ENCODE data around the gene ERO1B. TPM values are rescaled to one million over a fixed set of nuclear protein-coding genes. Genes with fewer than 3 reads are reported as not detected.

The ERO1B gene
- polyA plus RNA-seq, 1 donor from 2014 or later = 2.7 TPM

DNA sequence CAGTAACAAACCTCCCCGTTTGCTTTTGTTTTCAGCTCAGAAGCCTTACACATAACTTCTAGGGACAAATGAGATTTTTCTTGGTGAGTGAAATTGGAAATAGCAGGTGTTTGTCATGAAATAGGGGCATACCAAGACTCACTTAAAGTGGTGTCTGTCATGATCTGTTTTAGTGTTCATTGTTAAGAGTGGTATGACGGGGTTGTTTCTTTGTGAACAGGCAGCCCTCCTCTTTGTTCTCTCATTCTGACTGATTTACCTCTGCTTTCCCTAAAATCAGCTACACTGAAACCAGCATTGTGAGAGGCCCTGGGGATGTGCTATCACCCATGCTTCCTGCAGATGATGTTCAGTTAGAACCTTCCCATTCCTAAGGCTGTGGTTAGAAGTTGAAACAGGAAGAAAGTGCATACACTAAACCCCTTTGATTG, 2.5 kb upstream of the ERO1B start:
- H3F3A ChIP-seq (ENCODE audit: insufficient read depth, low read length, poor library complexity, severe bottlenecking) = no peaks in the 10 kb centered on the region
- no peaks in the 10 kb centered on the region for H3K9me3 ChIP-seq (ENCODE audit: low read length)
- H2AFZ ChIP-seq (ENCODE audit: low read depth, low read length) = no peak overlapping the region
- peaks cover 16% of the 10 kb centered on the region for H3K27me3 ChIP-seq (ENCODE audit: insufficient read depth, low read depth, low read length)
- no peaks in the 10 kb centered on the region for H4K20me1 ChIP-seq (ENCODE audit: insufficient read depth)
- H3K4me2 ChIP-seq (ENCODE audit: low read length) = no peak overlapping the region
- no peak overlapping the region for H3K4me3 ChIP-seq (ENCODE audit: low read length)
- H3K36me3 ChIP-seq (ENCODE audit: insufficient read depth, low read length) = no peaks in the 10 kb centered on the region
- H3K79me2 ChIP-seq (replicated peaks; ENCODE audit: insufficient read depth, low read length) = no peaks in the 10 kb centered on the region
- H3K9me2 ChIP-seq (ENCODE audit: insufficient read depth, low read length) = no peaks in the 10 kb centered on the region
- H3K27ac ChIP-seq (ENCODE audit: low read length) = no peak overlapping the region
- TF ChIP-seq RAD21 (conservative IDR thresholded peaks at IDR 0.05) (no peak), CTCF (IDR thresholded peaks at IDR 0.05; ENCODE audit: poor library complexity, severe bottlenecking) (no peak), EP300 (conservative IDR thresholded peaks at IDR 0.05; ENCODE audit: poor library complexity, severe bottlenecking) (no peak), TAF1 (IDR thresholded peaks at IDR 0.05; ENCODE audit: low read depth) (no peak), MXI1 (conservative IDR thresholded peaks at IDR 0.05; ENCODE audit: poor library complexity, severe bottlenecking) (no peak), EZH2 (IDR thresholded peaks at IDR 0.05; ENCODE audit: borderline replicate concordance, insufficient read depth, low read length, poor library complexity, severe bottlenecking) (no peak), POLR2AphosphoS5 (IDR thresholded peaks at IDR 0.05) (no peak)
- TF ChIP-seq, protein P1, sequence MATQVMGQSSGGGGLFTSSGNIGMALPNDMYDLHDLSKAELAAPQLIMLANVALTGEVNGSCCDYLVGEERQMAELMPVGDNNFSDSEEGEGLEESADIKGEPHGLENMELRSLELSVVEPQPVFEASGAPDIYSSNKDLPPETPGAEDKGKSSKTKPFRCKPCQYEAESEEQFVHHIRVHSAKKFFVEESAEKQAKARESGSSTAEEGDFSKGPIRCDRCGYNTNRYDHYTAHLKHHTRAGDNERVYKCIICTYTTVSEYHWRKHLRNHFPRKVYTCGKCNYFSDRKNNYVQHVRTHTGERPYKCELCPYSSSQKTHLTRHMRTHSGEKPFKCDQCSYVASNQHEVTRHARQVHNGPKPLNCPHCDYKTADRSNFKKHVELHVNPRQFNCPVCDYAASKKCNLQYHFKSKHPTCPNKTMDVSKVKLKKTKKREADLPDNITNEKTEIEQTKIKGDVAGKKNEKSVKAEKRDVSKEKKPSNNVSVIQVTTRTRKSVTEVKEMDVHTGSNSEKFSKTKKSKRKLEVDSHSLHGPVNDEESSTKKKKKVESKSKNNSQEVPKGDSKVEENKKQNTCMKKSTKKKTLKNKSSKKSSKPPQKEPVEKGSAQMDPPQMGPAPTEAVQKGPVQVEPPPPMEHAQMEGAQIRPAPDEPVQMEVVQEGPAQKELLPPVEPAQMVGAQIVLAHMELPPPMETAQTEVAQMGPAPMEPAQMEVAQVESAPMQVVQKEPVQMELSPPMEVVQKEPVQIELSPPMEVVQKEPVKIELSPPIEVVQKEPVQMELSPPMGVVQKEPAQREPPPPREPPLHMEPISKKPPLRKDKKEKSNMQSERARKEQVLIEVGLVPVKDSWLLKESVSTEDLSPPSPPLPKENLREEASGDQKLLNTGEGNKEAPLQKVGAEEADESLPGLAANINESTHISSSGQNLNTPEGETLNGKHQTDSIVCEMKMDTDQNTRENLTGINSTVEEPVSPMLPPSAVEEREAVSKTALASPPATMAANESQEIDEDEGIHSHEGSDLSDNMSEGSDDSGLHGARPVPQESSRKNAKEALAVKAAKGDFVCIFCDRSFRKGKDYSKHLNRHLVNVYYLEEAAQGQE (IDR thresholded peaks at IDR 0.05; ENCODE audit: borderline replicate concordance) = no peak
- H3K9ac ChIP-seq (ENCODE audit: low read length) = no peak overlapping the region

- TF ChIP-seq POLR2AphosphoS5 (IDR thresholded peaks at IDR 0.05) = no peak
- TF ChIP-seq TAF1 (IDR thresholded peaks at IDR 0.05; ENCODE audit: low read depth) = no peak
- TF ChIP-seq CTCF (IDR thresholded peaks at IDR 0.05; ENCODE audit: poor library complexity, severe bottlenecking) = no peak
- no peak for TF ChIP-seq EP300 (conservative IDR thresholded peaks at IDR 0.05; ENCODE audit: poor library complexity, severe bottlenecking)
- TF ChIP-seq, protein P1 (IDR thresholded peaks at IDR 0.05; ENCODE audit: borderline replicate concordance) = no peak
- TF ChIP-seq EZH2 (IDR thresholded peaks at IDR 0.05; ENCODE audit: borderline replicate concordance, insufficient read depth, low read length, poor library complexity, severe bottlenecking) = no peak
- TF ChIP-seq RAD21 (conservative IDR thresholded peaks at IDR 0.05) = no peak
- no peak for TF ChIP-seq SMC3 (conservative IDR thresholded peaks at IDR 0.05; ENCODE audit: poor library complexity)
- TF ChIP-seq MXI1 (conservative IDR thresholded peaks at IDR 0.05; ENCODE audit: poor library complexity, severe bottlenecking) = no peak
- Histone ChIP-seq H4K20me1 (ENCODE audit: insufficient read depth) (no peaks in the 10 kb centered on the region), H3K9me3 (ENCODE audit: low read length) (no peaks in the 10 kb centered on the region), H3K9me2 (ENCODE audit: insufficient read depth, low read length) (no peaks in the 10 kb centered on the region), H3K4me3 (ENCODE audit: low read length) (peak overlapping the region; percentile 95), H3K36me3 (ENCODE audit: insufficient read depth, low read length) (no peaks in the 10 kb centered on the region), H2AFZ (ENCODE audit: low read depth, low read length) (peak overlapping the region; percentile 56), H3K27me3 (ENCODE audit: insufficient read depth, low read depth, low read length) (peaks cover 16% of the 10 kb centered on the region), H3K9ac (ENCODE audit: low read length) (no peak overlapping the region), H3F3A (ENCODE audit: insufficient read depth, low read length, poor library complexity, severe bottlenecking) (no peaks in the 10 kb centered on the region), H3K4me2 (ENCODE audit: low read length) (peak overlapping the region; percentile 54), H3K27ac (ENCODE audit: low read length) (no peak overlapping the region), H3K79me2 (replicated peaks; ENCODE audit: insufficient read depth, low read length) (no peaks in the 10 kb centered on the region)
Measured at GRCh38 chr1:236282719-236283118, 961 bp upstream of the ERO1B start.

Data from neural cell (in vitro differentiated cells).